CD4-positive, CD25-positive, alpha-beta regulatory T cell (primary cell): ENCODE measurements around the gene AMER2. TPM values are rescaled to one million over a fixed set of nuclear protein-coding genes. Genes with fewer than 3 reads are reported as not detected.

Experiments used
- ATAC-seq, 2 donors: fragments of 150-1000 bp; cut with Tn5 transposase; one replicate each; pipeline ENCODE4 v1.10.0; 2021; ENCODE audit warnings: low read depth in 2 of 2, moderate number of reproducible peaks in 2 of 2, moderate library complexity in 1 of 2
- DNase-seq, 3 donors: peaks; one replicate each; pipeline versions ENCODE4 v3.0.0 to v3.0.0-alpha.2; 2012 to 2022; ENCODE audit warnings: mixed read lengths in 1 of 3
- H3K27ac ChIP-seq: one replicate; pipeline ENCODE4 v1.7.0; 2013; ENCODE audit warnings: mild to moderate bottlenecking, low read length; ENCODE audit not compliant: insufficient read depth, poor library complexity, severe bottlenecking
- H3K27me3 ChIP-seq: one replicate; pipeline ENCODE4 v1.7.0; 2013; ENCODE audit warnings: low read length; ENCODE audit not compliant: control insufficient read depth, insufficient read depth
- H3K36me3 ChIP-seq: one replicate; pipeline ENCODE4 v1.7.0; 2013; ENCODE audit warnings: mild to moderate bottlenecking, low read length, moderate library complexity; ENCODE audit not compliant: control insufficient read depth, insufficient read depth
- H3K4me1 ChIP-seq: 2 replicates; pipeline ENCODE4 v1.7.0; 2013; ENCODE audit warnings: mild to moderate bottlenecking, low read length; ENCODE audit not compliant: insufficient read depth, control insufficient read depth, poor library complexity, severe bottlenecking
- H3K4me3 ChIP-seq: one replicate; pipeline ENCODE4 v1.7.0; 2013; ENCODE audit warnings: low read depth, mild to moderate bottlenecking, low read length, moderate library complexity
- H3K9me3 ChIP-seq, 2 experiments: 1 replicate in 1 of 2; 2 replicates in 1 of 2; pipeline ENCODE4 v1.7.0; 2013; ENCODE audit warnings: low read length in 2 of 2, mild to moderate bottlenecking in 1 of 2, moderate library complexity in 1 of 2; ENCODE audit not compliant: control insufficient read depth in 2 of 2
- H3K27ac Mint-ChIP-seq, 3 donors: one replicate each; pipeline ENCODE4 v1.8.0; 2020 to 2022; ENCODE audit warnings: mild to moderate bottlenecking in 3 of 3, mixed read lengths in 3 of 3, moderate library complexity in 2 of 3
- H3K27me3 Mint-ChIP-seq: one replicate; pipeline ENCODE4 v1.8.0; 2022; ENCODE audit warnings: mild to moderate bottlenecking, mixed read lengths
- H3K36me3 Mint-ChIP-seq: one replicate; pipeline ENCODE4 v1.8.0; 2020; ENCODE audit warnings: mixed read lengths
- H3K4me1 Mint-ChIP-seq, 4 donors: one replicate each; pipeline ENCODE4 v1.8.0; 2020 to 2022; ENCODE audit warnings: mixed read lengths in 4 of 4, mild to moderate bottlenecking in 1 of 4
- H3K4me3 Mint-ChIP-seq, 4 donors: one replicate each; pipeline ENCODE4 v1.8.0; 2020 to 2022; ENCODE audit warnings: mild to moderate bottlenecking in 4 of 4, mixed read lengths in 4 of 4, moderate library complexity in 3 of 4
- H3K9me3 Mint-ChIP-seq, 7 donors: one replicate each; pipeline ENCODE4 v1.8.0; 2020 to 2022; ENCODE audit warnings: mixed read lengths in 7 of 7, mild to moderate bottlenecking in 3 of 7, moderate library complexity in 2 of 7
- polyA plus RNA-seq, 4 donors: library from polyadenylated mRNA; unstranded; fragments of 300-500 nt; fragmentation: Illumina TruSeq; gene quantifications; one replicate each; pipeline ENCODE4 v1.2.3, GENCODE V29; 2021
- total RNA-seq: library from RNA; stranded (reverse); gene quantifications from one replicate; pipeline ENCODE4 v1.2.3, GENCODE V29; 2022

AMER2 gene
- total and polyA plus RNA-seq, 5 donors from 2014 or later: not detected

DNA sequence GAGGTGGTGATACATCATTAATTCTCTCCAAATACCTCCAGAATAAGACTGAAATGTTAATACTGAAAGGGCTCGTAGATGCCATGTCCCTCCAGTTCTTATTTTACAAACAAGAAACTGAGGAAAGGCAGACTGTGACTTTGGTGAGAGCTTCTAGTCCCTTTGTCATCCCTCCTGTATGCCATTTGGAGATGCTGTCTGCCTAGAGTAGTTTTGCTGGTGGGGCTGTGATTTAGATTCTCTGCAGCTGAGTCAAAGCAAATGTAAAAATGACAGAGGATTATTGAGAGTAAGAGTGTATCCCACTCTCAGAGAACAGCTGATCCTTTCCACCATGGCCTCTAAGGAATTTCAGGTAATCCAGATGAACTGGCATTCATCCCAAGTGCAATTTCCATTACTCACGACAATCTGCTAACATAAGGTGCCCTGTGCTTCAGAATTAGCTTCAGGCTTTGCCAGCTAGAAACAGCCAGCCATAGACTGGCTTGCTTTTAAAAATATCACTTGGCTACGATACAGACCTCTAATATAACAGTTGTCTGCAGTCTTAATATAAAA lies 59.3 kb downstream of the AMER2 start:
- Mint-ChIP-seq H3K4me1 (no peaks in the 10 kb centered on the region), H3K36me3 (no peaks in the 10 kb centered on the region), H3K4me3 (no peak overlapping the region), H3K9me3 (peaks cover 0 to 3% (median 0%) of the 10 kb centered on the region in 7 donors), H3K27ac (no peak overlapping the region), H3K27me3 (peaks cover 33% of the 10 kb centered on the region)
- no peak for DNase-seq
- Histone ChIP-seq H3K36me3 (no peaks in the 10 kb centered on the region), H3K27ac (no peak overlapping the region), H3K9me3 (no peaks in the 10 kb centered on the region), H3K4me3 (no peak overlapping the region), H3K4me1 (no peaks in the 10 kb centered on the region), H3K27me3 (peaks cover 17% of the 10 kb centered on the region)
- ATAC-seq: no peak

Other genes with a start within 250 kb of the AMER2 start
- 0.22 TPM for gene PABPC3, start 76.2 kb downstream of the AMER2 start, total RNA-seq
- gene PABPC3, start 76.2 kb downstream of the AMER2 start, polyA plus RNA-seq: under 1 TPM; 0.08 to 0.18 (median 0.12) TPM
- 35.0 TPM for gene MTMR6, start 115.2 kb upstream of the AMER2 start, total RNA-seq
- gene MTMR6, start 115.2 kb upstream of the AMER2 start, polyA plus RNA-seq: 10 to 100 TPM; 16.8 to 22.4 (median 19.7) TPM
- gene NUP58, start 129.3 kb upstream of the AMER2 start, total RNA-seq: 77.3 TPM
- 10 to 100 TPM; 17.9 to 23.4 (median 18.5) TPM for gene NUP58, start 129.3 kb upstream of the AMER2 start, polyA plus RNA-seq
- 0.30 TPM for gene ATP8A2, start 199.7 kb upstream of the AMER2 start, total RNA-seq
- gene ATP8A2, start 199.7 kb upstream of the AMER2 start, polyA plus RNA-seq: under 1 TPM; 0.29 to 0.68 (median 0.55) TPM